Measurements from ENCODE around the gene GGA2.
"Not testable (repeated sequence)": the region's sequence is repeated elsewhere in the genome, so short reads cannot be mapped to it uniquely, and the experiment has no call there.

The GGA2 gene

GRCh38 chr16:23504453-23505179, 5.7 kb downstream of the GGA2 start:
- peak; percentile 69 to 81 (median 73) for DNase-seq (ENCODE audit: low read depth in 2 of 3, low spot score in 1 of 3)

- no peak for DNase-seq (ENCODE audit: low read depth in 2 of 3, low spot score in 1 of 3)
These were observed 6.2 kb downstream of the GGA2 start for GRCh38 chr16:23504076-23504452.

GRCh38 chr16:23502466-23502865, 7.8 kb downstream of the GGA2 start:
- DNase-seq (ENCODE audit: low read depth in 2 of 3, low spot score in 1 of 3): no peak

DNA sequence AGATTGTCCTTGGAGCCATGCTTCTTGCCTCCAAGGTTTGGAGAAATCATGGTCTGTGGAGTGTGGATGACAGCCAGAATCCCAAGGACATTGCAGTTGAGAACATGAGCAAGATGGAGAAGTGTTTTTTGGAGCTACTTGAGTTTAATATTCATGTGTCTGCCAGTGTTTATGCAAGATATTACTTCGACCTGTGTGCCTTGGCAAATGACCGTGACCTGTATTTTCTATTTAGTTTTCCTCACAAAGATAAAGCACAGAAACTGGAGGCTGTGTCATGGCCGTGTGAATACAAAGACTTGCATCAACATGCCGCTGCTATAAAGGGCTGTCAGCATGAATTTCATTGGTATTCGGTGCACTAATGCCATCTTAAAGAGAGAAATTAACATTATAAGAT, 9.0 kb downstream of the GGA2 start:
- DNase-seq (ENCODE audit: low read depth in 2 of 3, low spot score in 1 of 3): no peak

GRCh38 chr16:23500862-23501225, 9.4 kb downstream of the GGA2 start:
- no peak for DNase-seq (ENCODE audit: low read depth in 2 of 3, low spot score in 1 of 3)

GRCh38 chr16:23500212-23500861, 10.0 kb downstream of the GGA2 start:
- no peak for DNase-seq (ENCODE audit: low read depth in 2 of 3, low spot score in 1 of 3)

- no peak for DNase-seq (ENCODE audit: low read depth in 2 of 3, low spot score in 1 of 3)
These were observed 10.5 kb downstream of the GGA2 start for GRCh38 chr16:23499801-23500200.

DNA sequence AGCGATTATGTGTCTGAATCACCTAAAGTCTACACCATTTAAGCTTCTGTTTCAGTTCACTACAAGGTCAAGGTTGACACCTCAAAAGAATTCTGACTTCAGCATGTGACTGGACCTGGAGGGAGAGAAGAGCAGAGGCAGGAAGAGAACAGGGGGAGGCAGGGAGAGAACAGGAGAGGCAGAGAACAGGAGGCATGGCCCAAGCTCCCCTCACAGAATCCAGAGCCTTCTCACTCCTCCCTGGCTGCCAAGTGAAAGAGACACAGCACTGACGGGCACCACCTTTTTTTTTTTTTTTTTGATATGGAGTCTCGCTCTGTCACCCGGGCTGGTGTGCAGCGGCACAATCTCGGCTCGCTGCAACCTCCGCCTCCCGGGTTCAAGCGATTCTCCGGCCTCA, 11.4 kb downstream of the GGA2 start:
- no peak for DNase-seq (ENCODE audit: low read depth in 2 of 3, low spot score in 1 of 3)

GRCh38 chr16:23497543-23497868, 12.8 kb downstream of the GGA2 start:
- no peak for DNase-seq (ENCODE audit: low read depth in 2 of 3, low spot score in 1 of 3)

GRCh38 chr16:23496821-23497542, 13.3 kb downstream of the GGA2 start:
- no peak for DNase-seq (ENCODE audit: low read depth in 2 of 3, low spot score in 1 of 3)

DNA sequence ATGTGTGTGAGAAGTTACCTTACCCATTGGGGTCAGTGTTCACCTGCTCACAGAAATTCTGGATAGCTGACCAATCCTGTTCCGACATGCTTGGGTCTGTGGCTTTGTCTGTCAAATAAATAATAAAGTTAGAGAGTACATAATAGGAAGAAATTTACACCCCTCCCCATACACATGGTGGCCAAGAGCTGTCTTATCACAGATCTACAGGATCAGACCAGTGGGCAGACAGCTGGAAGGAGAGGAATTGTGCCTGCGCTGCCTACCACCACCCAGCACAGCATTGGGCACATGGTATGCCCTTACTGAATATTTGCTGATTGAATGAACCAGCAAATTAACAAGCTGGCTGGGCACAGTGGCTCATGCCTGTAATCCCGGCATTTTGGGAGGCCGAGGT, 14.6 kb downstream of the GGA2 start:
- DNase-seq (ENCODE audit: low read depth in 2 of 3, low spot score in 1 of 3): no peak

DNA sequence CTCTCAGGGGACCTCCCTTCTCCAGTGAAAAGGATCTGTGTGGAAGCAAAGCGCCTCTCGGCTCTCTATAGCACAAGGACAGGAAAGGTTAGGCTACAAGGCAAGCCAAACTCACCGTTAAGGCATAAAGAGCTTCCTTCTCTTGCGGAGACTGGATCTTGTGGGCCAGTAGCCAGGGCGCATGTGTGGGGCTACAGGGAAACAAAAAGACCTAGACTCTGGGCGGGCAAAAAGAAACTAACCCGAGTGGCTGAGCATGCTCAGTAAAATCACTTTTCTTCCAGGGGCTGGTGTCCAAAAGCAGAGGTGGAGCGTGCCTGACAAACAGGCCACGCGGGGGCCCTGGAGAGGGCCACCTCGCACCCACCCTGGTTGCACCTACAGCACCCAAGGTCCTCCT, 16.1 kb downstream of the GGA2 start:
- no peak for DNase-seq (ENCODE audit: low read depth in 2 of 3, low spot score in 1 of 3)

DNA sequence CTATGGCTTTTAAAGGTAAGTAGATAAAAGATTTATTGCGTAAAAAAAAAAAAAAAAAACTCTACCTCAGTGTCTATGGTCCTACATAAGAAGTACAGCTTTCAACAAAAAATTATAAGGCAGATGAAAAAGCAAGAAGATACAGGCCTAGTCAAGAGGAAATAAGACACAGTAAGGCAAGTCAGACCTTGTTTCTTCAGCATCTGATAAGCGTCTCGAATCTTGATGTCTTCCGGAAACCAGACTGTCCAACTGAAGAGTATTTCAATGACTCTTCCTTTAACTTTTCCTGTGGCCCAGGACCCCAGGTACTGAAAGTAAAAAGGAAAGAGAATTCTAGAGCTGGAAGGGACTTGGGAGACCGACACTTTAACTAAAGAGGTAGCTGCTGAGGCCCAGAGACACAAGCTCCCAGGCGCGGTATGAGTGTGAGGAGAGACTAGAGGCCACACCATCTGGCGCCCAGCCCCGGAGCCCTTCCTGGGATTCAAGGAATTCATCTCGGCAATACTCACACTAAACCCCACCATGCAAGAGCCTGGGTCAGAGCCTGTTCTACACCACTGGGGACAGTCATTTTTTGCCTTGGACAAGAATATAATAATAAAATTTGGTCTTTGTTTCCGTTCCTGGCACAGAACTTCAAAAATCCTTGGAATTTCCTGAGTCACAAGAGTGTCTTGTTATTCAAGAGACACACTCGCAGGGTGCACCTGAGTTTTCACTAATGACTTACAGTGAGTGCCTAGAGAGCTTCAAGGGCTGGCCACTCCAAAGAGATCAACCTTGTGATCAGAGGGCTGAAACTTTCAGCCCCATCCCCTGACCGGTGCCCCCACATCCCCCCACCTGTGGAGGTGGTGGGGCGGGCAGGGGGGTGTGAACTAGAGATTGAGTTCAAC, 18.6 kb downstream of the GGA2 start:
- no peak for DNase-seq (ENCODE audit: low read depth in 2 of 3, low spot score in 1 of 3)

DNA sequence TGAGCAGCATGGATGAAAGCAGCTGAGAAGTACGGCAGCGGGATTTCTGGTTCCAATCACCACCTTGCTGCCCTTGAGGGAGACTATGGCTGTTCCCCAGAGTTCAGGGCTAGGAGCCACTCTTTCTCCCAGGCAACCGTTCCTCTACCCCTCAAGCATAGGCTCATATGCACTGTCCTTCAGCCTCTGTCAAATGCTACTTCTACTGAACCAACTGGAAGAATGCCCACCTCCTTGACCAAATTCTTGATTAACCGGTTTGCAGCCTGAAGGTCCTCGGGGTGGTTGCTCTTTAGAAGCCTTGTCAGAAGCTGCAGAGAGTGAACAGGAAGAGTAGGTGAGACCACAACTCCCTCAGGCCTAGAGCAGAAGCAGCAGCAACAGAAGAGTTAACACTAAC, 23.8 kb downstream of the GGA2 start:
- DNase-seq (ENCODE audit: low read depth in 2 of 3, low spot score in 1 of 3): no peak

DNA sequence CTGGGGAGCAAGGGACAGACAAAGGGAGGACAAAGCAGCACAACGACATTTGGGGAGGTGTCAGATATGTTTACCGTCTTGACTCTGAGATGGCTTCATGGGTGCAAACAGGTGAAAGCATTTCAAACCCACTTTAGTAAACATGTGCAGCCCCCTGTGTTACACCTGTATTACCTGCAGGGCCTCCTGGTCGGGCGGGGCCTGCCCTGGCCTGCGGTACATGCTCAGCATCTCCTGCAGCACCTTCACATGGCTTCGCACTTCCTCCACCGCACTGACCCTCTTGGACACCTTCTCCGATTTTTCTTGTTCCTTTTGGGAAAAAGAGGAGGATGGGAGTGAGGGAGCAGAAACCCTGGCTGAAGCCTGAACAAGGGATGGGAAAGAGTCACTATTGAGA, 24.5 kb downstream of the GGA2 start:
- no peak for DNase-seq (ENCODE audit: low read depth in 2 of 3, low spot score in 1 of 3)

GRCh38 chr16:23485257-23485614, 25.1 kb downstream of the GGA2 start:
- DNase-seq (ENCODE audit: low read depth in 2 of 3, low spot score in 1 of 3): no peak

DNA sequence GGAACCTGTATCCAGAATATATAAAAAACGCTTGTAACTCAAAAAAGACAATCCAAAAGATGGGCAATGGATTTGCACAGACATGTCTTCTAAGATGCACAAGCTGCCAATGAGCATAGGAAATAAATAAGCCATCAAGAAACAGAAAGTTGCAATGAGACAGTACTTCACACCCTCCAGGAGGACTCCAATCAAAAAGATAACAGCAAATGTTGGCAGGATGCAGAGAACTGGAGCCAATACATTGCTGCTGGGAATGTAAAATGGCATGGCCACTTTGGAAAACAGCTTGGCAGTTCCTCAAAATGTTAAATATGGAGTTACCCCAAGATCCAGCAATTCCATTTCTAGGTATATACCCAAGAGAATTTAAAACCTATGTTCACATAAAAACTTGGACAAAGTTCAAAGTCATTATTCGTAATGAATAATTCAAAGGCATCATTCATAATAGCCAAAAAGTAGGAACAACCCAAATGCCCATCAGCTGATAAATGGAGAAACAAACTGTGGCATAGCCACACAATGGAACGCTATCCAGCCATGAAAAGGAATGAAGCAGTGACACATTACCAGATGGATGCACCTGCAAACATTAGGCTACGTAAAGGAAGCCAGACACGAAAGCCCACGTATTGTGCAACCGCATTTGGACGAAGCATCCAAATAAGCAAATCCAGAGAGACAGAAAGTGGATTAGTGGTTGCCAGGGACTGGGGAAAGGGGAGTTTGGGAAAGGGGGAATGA, 25.6 kb downstream of the GGA2 start:
- DNase-seq (ENCODE audit: low read depth in 2 of 3, low spot score in 1 of 3): no peak

GRCh38 chr16:23483492-23483891, 26.8 kb downstream of the GGA2 start:
- not testable (repeated sequence) for DNase-seq (ENCODE audit: low read depth in 2 of 3, low spot score in 1 of 3)

- no peak for DNase-seq (ENCODE audit: low read depth in 2 of 3, low spot score in 1 of 3)
These were observed 27.5 kb downstream of the GGA2 start for GRCh38 chr16:23482778-23483177.

- DNase-seq (ENCODE audit: low read depth in 2 of 3, low spot score in 1 of 3): no peak
These were observed 30.0 kb downstream of the GGA2 start for GRCh38 chr16:23480257-23480656.

GRCh38 chr16:23479138-23479537, 31.2 kb downstream of the GGA2 start:
- no peak for DNase-seq (ENCODE audit: low read depth in 2 of 3, low spot score in 1 of 3)

Measured in stimulated activated CD4-positive, alpha-beta T cell treated with anti-CD3 and anti-CD28 coated beads, Interleukin-12 subunit alpha, Interleukin-12 subunit beta, amount 100 ng/mL, for 48 hours (primary cell).